ENCODE results near the gene ARHGAP29. TPM values are rescaled to one million over a fixed set of nuclear protein-coding genes. Genes with fewer than 3 reads are reported as not detected.
"Not testable (repeated sequence)": the region's sequence is repeated elsewhere in the genome, so short reads cannot be mapped to it uniquely, and the experiment has no call there.

Gene ARHGAP29
- total RNA-seq, 1 experiment from 2014 or later, result 4.5 TPM

DNA sequence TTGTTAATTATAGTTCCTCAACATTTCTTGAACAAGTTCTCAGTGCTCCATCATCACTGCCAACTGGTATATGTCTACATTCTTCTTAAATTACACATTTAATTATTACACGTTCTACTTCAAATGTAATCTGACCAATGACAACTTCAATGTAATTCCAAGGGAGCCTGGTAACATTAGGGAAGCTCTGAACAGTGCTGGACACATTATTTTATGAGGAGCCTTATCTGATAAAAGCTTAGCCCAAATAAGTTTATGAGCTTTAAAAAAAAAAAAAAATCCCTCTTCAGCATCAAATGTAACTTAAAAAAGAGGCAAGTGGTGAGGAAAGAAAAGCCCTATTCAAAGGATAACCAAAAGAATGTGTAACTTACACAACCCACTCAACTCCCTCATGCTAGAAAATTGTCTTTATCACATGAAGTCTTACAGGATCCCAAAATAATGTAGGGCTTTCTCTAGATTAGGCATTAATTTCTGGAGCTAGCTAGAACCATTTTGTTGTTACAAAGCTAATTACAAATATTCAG lies 81.2 kb downstream of the ARHGAP29 start:
- in situ Hi-C loops (cut with HindIII; ENCODE audit: low pct_unique_long_range_greater_than_20kb, low sequenced_read_pairs), result no loop called here
- peak; percentile 17 for DNase-seq (ENCODE audit: low read depth, low spot score)

DNA sequence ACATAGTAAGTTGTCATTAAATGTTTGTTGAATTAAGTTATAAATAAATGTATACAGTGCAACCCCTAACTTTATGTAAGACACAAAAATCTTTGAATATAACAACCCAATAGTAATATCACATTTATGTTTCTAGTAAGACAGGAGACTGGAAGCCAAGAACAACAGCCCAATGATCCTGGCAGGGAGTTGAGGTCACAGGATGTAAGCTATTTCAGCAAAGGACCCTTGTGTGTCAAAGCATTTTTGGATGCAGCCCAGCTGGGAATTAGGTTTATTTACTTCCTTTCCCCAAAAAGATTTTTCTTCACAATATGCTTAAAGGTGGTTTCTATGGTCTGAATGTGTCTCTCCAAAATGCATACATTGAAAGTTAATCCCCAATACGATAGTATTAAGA lies 82.4 kb downstream of the ARHGAP29 start:
- in situ Hi-C loops (cut with HindIII; ENCODE audit: low pct_unique_long_range_greater_than_20kb, low sequenced_read_pairs), result no loop called here
- no peak for DNase-seq (ENCODE audit: low read depth, low spot score)

DNA sequence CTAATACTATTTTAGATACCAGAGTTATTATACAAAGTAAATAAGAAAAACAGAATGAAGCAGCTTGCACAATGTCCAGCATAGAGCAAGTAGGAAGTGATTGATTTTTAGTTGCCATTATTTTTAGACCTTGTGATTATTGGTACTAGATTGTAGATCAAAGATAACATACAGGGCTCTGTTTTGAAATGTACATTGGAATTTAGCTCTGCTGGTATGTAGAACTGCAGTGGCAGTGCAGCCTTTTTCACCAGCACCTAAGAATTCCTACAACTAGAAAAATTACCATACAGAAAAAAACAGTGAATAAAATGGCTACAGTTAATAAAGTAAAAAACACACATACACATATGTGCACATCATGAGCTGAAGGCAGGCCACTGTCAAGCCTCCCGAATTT lies 84.3 kb downstream of the ARHGAP29 start:
- in situ Hi-C loops (cut with HindIII; ENCODE audit: low pct_unique_long_range_greater_than_20kb, low sequenced_read_pairs), result no loop called here
- no peak for DNase-seq (ENCODE audit: low read depth, low spot score)

DNA sequence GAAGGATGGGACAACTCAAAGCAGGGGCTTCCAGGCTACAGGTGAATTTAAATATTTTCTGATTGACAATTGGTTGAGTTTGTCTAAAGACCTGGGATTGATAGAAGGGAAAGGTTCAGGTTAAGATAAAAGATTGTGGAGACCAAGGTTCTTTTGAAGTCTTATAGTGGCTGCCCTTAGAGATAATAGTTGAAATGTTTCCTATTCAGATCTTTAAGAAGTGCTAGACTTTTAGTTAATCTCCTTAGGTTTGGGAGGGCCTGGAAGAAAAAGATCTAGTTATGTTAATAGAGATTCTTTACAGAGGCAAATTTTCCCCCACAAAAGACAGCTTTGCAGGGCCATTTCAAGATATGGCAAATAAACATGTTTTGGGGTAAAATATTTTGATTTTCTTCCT lies 88.2 kb downstream of the ARHGAP29 start:
- in situ Hi-C loops (cut with HindIII; ENCODE audit: low pct_unique_long_range_greater_than_20kb, low sequenced_read_pairs); DNase-seq (ENCODE audit: low read depth, low spot score): not testable (repeated sequence)

DNA sequence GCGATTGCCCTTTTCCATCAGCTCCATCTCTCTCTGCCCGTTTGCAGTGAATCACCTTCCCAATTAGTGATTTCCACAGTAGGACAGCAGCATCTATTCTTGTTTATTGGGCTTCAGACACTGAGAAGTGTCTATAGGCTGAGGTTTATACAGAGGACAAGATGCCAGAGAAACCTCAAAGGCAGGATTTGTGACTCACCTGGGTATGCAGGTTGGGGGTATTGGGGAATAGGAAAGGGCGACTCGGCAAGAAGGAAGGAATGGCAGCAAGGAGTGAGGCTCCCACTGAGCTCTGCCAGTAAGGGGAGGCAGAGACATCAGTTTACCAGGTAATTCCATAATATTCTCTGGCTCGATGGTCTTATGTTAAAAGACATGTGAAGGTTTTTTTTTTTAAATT lies 91.1 kb downstream of the ARHGAP29 start:
- DNase-seq (ENCODE audit: low read depth, low spot score), result no peak
- in situ Hi-C loops (cut with HindIII; ENCODE audit: low pct_unique_long_range_greater_than_20kb, low sequenced_read_pairs), result no loop called here

DNA sequence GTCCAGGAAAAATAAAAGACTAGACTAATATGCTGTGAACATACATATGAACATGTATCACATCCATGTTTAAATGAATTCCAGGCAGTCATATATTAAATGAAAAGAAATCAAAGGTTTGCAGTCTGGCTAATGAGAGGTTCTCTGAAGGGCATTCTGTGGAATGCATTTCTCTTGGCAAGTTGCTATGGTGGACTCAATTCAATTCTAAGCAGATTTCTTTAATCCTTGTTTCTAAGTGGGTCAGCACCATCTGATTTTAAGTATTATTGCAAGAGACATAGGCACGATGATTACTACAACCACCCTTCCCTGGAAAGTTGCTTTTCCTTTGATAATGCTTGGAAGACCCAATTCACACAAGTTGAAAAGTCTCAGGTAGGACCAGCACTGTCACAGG lies 92.5 kb downstream of the ARHGAP29 start:
- in situ Hi-C loops (cut with HindIII; ENCODE audit: low pct_unique_long_range_greater_than_20kb, low sequenced_read_pairs), result no loop called here
- no peak for DNase-seq (ENCODE audit: low read depth, low spot score)

DNA sequence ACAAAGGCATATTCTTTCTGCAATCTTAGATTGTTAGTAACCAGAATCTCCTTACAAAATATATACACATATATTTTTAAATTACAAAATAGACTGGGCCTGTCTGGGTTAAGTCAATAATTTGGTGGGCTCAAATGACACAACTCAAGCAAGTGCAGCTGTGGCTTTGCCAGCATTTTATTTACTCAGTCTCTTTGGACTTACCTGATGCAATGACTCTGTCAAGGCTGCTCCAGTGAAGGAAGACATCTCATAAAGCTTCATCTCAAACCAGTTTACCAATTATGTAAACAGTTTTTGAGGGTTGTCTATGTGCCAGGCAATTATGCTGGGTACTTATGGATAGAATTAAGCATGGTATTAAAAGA lies 93.6 kb downstream of the ARHGAP29 start:
- in situ Hi-C loops (cut with HindIII; ENCODE audit: low pct_unique_long_range_greater_than_20kb, low sequenced_read_pairs), result no loop called here
- no peak for DNase-seq (ENCODE audit: low read depth, low spot score)

DNA sequence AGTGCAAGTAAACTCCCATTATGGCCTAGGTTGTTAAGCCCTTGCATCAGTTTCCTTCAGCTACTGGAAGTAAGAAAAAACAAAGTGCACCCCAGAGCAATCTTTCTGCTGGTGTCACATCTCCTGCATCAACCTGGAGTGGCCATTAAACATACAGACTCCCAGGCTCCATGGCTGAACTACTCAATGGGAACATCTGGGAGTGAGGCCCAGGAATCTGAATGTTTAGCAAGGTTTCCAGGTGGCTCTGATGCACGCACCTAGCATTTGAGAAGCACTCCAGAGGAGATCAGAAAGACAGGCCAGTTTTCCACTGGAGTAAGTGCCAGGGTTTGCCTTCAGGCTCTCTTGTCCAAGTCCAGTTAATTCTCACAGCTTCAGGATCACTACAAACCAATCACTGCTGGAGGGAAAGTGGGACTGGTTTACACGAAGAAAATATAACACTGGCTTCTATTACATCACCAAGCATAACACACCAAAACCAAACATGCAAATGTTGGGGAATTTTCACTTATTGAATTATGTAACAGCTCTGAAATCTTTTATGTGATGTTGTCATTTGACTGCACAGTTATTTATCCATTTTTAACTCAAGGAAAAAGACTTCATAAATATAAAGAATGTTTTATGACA lies 94.1 kb downstream of the ARHGAP29 start:
- DNase-seq (ENCODE audit: low read depth, low spot score), result no peak
- in situ Hi-C loops (cut with HindIII; ENCODE audit: low pct_unique_long_range_greater_than_20kb, low sequenced_read_pairs), result no loop called here

DNA sequence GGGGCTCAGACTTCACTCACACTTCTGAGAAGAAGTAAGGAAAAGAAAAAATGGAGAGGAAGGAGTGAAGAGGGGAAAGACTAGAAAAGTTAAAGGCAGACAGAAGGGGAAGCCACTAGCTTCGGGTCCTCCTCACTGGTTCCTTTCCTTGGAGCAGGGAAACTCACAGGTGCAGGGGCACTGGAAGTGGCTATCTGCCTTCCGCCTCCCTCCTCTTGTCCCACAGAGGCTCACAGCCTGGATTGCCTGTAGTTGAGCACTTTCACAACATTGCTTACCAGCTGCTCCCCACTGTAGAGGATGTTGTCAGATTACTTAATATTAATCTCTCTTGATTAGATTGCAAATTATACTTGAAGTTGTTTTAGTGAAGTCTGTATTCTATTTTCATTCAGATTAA lies 94.8 kb downstream of the ARHGAP29 start:
- no peak for DNase-seq (ENCODE audit: low read depth, low spot score)
- in situ Hi-C loops (cut with HindIII; ENCODE audit: low pct_unique_long_range_greater_than_20kb, low sequenced_read_pairs), result no loop called here

DNA sequence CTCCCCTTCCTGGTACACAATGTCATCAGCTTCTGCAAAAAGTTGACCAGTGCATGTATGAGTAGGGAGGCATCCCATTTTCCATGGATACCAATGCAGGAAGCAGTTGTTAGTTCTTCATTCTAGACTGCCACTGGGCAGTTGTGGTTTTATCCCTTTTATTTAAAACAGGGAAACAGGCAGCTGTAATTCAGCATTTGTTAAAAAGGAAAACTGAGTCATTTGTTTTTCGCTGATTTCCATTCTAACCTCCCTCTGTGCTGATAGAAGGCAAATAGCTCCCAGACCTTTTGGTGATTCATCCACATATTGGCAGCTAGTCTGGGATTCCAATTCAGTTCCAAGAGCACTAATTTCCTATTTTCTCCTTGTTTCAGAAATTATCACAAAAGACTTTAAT lies 95.4 kb downstream of the ARHGAP29 start:
- in situ Hi-C loops (cut with HindIII; ENCODE audit: low pct_unique_long_range_greater_than_20kb, low sequenced_read_pairs), result no loop called here
- DNase-seq (ENCODE audit: low read depth, low spot score), result no peak

DNA sequence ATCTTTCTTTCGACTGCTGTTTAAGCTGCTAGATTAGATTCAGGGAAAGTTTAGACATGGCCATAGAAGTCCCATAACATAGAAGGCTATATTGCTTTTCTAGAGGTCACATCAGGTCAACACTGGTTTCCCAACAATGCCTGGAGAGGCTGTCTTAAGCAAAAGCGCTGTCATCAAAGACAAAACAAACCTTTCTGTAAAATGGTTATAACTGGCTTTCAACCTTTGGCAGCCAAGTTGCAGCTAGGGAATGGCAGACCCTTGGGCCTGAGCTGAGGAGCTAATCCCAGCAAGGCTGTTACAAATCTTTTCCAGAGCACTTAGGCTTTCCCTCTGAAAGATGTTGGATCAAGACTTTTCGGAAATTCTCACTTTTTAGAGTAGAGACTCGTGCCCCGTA lies 105.3 kb downstream of the ARHGAP29 start:
- no peak for DNase-seq (ENCODE audit: low read depth, low spot score)
- in situ Hi-C loops (cut with HindIII; ENCODE audit: low pct_unique_long_range_greater_than_20kb, low sequenced_read_pairs), result no loop called here

DNA sequence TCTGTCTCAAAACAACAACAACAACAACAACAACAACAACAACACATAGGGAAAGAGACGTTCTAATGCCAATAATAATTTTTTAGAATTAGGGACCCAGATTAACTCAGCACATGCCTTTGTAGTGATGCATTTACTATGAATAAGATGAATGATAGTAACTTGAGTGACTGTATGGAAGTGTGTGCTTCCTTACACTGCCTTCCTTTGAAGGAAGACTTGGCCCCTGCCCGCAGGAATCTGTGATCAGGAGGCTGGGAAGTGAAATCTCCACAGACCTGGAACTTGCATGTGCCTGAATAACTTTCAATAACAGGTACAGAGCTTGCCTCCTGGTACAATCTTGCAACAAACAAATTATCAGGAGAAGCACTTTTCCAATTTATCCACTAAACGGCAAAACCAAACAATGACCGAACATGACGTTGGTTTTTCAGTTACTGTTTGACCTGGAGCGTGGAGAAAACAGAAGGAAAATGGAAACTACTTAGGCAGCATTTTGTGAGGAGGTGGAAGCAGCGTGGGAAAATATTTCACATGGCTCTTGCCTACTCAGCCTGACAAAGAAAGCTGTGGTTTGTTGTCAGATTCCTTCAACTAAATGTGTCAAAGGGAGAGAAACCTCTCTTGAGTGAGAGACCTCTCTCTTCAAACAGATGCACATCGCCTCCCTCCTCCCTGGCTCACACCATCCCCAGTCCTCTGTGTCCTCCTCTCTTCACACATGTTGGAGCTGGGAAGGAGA lies 106.4 kb downstream of the ARHGAP29 start:
- in situ Hi-C loops (cut with HindIII; ENCODE audit: low pct_unique_long_range_greater_than_20kb, low sequenced_read_pairs), result no loop called here
- no peak for DNase-seq (ENCODE audit: low read depth, low spot score)

DNA sequence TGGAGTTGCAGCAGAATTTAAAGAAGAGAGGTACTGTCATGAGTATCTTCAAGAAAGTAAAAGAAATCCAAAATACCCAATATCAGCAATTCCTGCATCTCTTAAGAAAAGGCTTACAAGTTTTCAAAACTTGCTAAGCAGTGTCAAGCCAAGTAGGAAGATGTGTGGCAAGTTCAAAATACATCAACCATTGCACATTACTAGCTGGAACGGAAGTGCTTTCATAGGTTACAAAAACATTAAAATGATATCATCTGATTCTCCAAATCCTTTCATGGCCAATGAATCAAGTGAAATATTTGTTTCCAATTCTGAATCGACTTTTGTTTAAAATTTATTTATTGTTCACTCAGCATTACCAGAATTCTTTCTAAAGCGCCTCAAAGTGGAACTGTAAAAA lies 110.7 kb downstream of the ARHGAP29 start:
- DNase-seq (ENCODE audit: low read depth, low spot score), result no peak
- in situ Hi-C loops (cut with HindIII; ENCODE audit: low pct_unique_long_range_greater_than_20kb, low sequenced_read_pairs), result no loop called here

DNA sequence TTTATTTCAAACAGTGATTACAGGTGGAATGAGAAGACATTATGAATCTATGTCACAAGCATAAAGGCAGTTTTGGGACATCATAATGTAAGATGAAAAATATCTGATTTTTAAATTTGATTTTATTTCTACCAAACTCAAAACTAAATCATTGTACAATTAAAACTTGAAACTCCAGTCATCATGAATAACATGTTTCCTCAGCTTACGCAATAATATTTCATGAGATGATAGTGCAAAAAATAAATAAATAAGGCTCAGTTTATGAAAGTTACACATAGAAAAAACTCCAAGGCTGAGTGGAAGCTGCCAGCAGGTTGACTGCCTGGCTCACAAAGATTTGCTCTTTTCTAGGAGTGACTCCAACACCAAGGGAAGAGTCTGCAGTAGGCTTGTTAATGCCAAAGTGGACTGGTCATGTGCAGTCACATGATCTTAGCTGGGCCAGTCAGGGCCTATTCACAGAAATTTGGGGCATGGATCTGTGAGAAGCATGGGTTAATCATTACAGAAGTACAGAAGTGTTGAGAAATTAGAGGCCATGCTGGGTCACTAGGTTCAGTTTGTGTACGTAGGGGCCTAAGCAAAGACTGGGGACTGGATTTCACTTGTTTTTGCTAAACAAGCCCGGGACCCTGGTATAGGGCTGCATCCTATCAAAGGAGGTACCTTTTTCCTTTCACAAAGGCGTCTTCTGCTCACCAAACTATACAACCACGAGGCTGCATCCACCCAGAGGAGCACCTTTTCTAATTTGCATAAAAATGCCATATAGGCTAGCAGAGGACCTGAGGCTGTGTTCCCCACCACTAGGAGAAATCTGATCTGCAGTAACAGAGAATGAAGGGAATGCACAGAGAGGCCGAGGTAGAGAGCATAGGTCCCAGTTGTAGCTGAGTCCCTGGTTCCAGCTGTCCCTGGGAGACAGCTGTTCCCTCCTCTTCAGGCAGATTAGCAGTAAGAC lies 111.6 kb downstream of the ARHGAP29 start:
- in situ Hi-C loops (cut with HindIII; ENCODE audit: low pct_unique_long_range_greater_than_20kb, low sequenced_read_pairs), result no loop called here
- DNase-seq (ENCODE audit: low read depth, low spot score), result no peak

DNA sequence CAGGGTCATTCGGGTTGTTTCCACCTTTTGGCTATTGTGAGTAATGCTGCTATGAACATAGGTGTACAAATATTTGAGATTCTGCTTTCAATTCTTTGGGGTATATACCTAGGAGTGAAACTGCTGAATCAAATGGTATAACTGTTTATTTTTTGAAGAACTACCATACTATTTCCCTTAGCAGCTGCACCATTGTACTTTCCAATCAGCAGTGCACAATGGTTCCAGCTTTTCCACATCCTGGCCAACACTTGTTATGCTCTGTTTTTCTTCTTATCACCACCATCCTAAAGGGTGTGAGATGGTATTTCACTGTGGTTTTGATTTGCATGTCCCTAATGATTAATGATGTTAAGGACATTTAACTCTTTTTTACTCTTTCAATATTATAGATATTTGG lies 112.8 kb downstream of the ARHGAP29 start:
- in situ Hi-C loops (cut with HindIII; ENCODE audit: low pct_unique_long_range_greater_than_20kb, low sequenced_read_pairs), result no loop called here
- DNase-seq (ENCODE audit: low read depth, low spot score), result no peak

DNA sequence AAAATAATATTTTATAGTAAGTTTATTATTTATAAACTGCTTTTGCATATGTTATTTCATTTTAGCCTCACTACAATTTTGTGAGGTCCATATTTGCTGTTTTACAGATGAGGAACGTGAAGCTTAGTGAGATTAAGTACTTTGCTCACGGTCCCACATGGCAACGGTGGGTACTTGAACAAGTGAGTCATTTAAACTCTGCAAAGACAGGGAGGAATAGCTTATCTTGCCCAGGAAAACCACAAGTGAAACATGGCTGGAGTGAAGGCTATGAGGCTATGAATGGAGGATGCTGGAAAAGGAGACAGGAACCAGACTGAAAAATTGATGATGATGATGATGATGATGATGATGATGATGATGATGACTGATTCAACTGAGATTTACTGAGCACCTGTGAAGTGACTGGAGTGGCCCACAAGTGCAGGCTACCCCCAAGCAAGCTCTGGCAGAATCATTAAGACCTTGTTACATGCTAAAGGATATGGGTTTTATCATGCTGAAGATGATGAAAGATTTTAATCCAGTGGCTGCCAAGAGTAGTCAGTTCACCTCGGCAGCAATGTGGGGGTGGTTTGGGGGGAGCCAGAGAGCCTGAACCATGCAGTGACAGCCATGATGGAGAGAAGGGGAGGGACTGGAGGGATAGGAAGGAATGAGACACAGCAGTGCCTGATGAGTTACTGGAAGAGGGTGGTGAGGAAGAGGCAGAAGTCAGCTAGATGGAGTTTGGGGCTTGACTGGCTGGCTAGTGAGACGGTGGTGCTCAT lies 115.0 kb downstream of the ARHGAP29 start:
- in situ Hi-C loops (cut with HindIII; ENCODE audit: low pct_unique_long_range_greater_than_20kb, low sequenced_read_pairs), result no loop called here
- no peak for DNase-seq (ENCODE audit: low read depth, low spot score)

Measured in SK-MEL-5 (cell line).